ENCODE measurements around the gene PTTG2. TPM values are rescaled to one million over a fixed set of nuclear protein-coding genes. Genes with fewer than 3 reads are reported as not detected.

PTTG2 gene
- total RNA-seq, 2 experiments from 2014 or later: not detected

DNA sequence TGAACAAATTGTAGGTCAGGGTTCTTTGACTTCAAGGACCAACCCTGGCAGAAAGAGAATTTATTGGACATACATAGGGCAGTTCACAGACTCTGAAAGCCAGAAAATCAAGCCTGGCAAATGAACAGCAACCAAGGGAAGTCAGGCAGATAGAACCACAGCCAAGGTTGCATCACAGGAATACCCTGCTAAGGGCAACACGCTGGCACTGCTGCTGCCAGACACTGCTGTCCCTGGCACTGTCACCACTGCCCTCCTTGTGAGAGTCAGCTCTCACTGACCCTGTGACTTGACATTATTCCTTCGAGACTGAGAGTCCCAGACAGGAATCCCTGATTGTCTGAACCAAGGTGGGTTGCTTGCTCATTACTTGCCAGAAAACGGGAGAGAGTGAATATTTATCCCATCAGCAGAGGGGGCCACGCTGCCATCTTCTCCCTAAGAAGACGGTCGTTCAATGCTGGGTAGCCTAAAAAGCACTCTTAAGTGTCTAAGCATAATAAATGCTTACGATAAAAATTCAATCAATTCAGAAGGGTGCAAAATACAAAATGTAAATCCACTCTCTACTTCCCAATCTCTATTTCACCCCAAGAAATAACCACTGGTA, 23.2 kb upstream of the PTTG2 start:
- intact Hi-C loops (cut with micrococcal nuclease): no loop called here

DNA sequence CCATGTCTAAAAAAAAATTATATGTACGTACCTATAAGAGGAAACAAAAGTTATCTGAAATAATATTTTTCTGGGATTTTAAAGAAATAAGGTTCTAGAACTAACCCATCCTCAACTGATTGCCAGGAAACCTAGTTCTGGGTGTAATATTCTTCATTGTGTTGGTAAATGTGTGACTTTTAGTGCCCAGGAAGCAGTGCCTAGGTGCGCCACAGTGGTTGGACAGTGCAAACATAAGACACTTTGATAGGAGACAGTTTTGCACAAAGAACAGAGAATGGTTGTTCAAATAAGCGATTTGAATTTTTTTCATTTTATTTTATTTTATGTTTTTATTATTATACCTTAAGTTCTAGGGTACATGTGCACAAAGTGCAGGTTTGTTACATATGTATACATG, 22.0 kb upstream of the PTTG2 start:
- Mint-ChIP-seq H3K4me3 (no peak overlapping the region), H3K27ac (no peak overlapping the region), H3K27me3 (ENCODE audit: low read depth) (no peaks in the 10 kb centered on the region), H3K4me1 (ENCODE audit: low read depth) (peaks cover 5% of the 10 kb centered on the region), H3K9me3 (peaks cover 24% of the 10 kb centered on the region), H3K36me3 (ENCODE audit: low read depth) (peaks cover 14% of the 10 kb centered on the region)
- CTCF ChIA-PET: no interaction called here
- intact Hi-C loops (cut with micrococcal nuclease): no loop called here
- DNase-seq: no peak

More for the DNA sequence above, 23.2 kb upstream of the PTTG2 start:
- H3K4me3 Mint-ChIP-seq: no peak overlapping the region
- no peak for DNase-seq
- CTCF ChIA-PET: no interaction called here
- H3K4me1 Mint-ChIP-seq (ENCODE audit: low read depth): peaks cover 5% of the 10 kb centered on the region
- no peaks in the 10 kb centered on the region for H3K27me3 Mint-ChIP-seq (ENCODE audit: low read depth)
- no peak overlapping the region for H3K27ac Mint-ChIP-seq
- peaks cover 13% of the 10 kb centered on the region for H3K36me3 Mint-ChIP-seq (ENCODE audit: low read depth)
- H3K9me3 Mint-ChIP-seq: peaks cover 24% of the 10 kb centered on the region

DNA sequence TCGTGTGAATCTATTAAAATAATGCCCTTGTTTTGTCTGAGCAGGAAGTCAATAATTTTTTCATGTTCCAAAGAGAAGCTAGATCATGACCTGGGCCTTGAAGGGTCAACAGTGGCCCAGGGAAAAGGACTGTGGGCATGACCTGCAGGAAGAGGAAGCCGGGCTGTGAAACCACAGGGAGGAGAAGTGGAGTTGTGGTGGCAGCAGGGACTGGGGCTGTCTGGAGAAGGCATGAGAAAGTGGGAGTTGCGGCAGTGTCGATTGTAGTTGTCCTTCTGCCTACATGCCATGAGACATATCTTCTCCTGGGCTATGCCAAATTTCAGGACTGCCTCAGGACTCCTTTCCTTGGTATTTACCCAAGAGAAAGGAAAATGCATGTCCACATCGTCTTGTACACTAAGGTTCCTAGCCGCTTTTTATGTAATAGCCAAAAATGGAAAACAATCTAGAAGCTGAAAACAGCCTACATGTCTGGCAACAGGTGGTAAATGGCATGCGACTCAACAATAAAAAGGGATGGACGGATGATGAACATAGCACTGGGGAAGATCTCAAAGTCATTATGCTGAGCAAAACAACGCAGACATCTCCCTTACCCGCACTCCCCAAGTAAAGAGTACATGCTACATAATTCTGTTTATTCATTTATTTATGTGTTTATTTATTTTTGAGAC, 13.6 kb upstream of the PTTG2 start:
- H3K9me3 Mint-ChIP-seq: no peaks in the 10 kb centered on the region
- no peak overlapping the region for H3K4me3 Mint-ChIP-seq
- no peak overlapping the region for H3K27ac Mint-ChIP-seq
- no peak for DNase-seq
- H3K36me3 Mint-ChIP-seq (ENCODE audit: low read depth): peaks cover 4% of the 10 kb centered on the region
- H3K4me1 Mint-ChIP-seq (ENCODE audit: low read depth): peaks cover 16% of the 10 kb centered on the region
- no peaks in the 10 kb centered on the region for H3K27me3 Mint-ChIP-seq (ENCODE audit: low read depth)
- CTCF ChIA-PET: no interaction called here
- intact Hi-C loops (cut with micrococcal nuclease): no loop called here

DNA sequence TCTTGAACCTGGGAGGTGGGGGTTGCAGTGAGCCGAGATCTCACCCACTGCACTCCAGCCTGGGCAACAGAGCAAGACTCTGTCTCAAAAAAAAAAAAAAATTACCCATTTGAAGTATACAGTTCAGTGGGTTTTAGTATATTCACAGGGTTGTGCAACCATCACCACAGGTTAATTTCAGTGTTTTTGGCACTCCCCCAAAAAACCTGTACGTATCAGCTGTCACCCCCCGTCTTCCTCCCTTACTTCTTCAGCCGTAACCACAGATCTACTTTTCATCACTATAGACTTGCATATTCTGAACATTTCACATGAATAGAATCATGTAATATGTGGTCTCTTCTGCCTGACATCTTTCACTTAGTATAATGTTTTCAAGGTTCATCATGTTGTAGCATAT, 11.7 kb upstream of the PTTG2 start:
- DNase-seq: no peak
- Mint-ChIP-seq H3K27ac (no peak overlapping the region), H3K4me3 (no peak overlapping the region), H3K4me1 (ENCODE audit: low read depth) (peaks cover 11% of the 10 kb centered on the region), H3K36me3 (ENCODE audit: low read depth) (peaks cover 6% of the 10 kb centered on the region), H3K9me3 (no peaks in the 10 kb centered on the region), H3K27me3 (ENCODE audit: low read depth) (no peaks in the 10 kb centered on the region)
- CTCF ChIA-PET: no interaction called here
- intact Hi-C loops (cut with micrococcal nuclease): no loop called here

DNA sequence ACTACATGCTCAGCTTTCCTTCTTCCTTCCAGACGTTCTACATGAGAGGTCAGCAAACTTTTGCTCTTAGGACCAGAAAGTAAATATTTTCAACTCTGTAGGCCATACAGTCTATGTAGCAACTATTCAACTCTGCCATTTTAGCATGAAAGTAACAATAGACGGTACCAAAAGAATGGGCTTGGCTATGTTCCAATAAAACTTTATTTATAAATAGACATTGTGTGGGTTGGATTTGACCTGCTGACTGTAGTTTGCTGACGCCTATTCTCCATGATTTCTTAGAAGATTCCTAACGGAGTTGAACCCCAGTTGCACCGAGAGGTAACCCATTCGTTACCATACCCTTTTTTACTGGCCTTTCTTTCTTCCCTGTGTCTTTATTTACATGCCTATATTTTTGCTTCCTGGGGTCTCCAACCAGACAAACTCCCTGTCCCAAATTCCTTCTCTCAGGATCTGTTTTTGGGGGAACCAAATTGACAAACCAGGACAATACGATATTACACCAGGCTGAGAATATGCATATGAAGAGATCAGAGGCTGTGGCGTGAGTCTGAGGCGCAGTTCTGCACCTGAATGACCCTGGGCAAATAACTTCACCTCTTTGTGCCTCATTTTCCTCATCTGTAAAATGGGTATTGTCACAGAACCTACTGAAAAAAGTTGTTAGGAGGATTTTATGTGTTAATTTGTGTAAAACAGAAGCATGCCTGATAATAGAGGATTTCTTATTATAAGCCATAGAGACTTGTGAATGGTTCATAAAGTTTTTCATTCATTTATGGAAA, 10.4 kb upstream of the PTTG2 start:
- Mint-ChIP-seq H3K4me3 (no peak overlapping the region), H3K9me3 (no peaks in the 10 kb centered on the region), H3K27ac (no peak overlapping the region), H3K4me1 (ENCODE audit: low read depth) (peaks cover 15% of the 10 kb centered on the region), H3K36me3 (ENCODE audit: low read depth) (peaks cover 6% of the 10 kb centered on the region), H3K27me3 (ENCODE audit: low read depth) (no peaks in the 10 kb centered on the region)
- intact Hi-C loops (cut with micrococcal nuclease): no loop called here
- DNase-seq: no peak
- CTCF ChIA-PET: no interaction called here

DNA sequence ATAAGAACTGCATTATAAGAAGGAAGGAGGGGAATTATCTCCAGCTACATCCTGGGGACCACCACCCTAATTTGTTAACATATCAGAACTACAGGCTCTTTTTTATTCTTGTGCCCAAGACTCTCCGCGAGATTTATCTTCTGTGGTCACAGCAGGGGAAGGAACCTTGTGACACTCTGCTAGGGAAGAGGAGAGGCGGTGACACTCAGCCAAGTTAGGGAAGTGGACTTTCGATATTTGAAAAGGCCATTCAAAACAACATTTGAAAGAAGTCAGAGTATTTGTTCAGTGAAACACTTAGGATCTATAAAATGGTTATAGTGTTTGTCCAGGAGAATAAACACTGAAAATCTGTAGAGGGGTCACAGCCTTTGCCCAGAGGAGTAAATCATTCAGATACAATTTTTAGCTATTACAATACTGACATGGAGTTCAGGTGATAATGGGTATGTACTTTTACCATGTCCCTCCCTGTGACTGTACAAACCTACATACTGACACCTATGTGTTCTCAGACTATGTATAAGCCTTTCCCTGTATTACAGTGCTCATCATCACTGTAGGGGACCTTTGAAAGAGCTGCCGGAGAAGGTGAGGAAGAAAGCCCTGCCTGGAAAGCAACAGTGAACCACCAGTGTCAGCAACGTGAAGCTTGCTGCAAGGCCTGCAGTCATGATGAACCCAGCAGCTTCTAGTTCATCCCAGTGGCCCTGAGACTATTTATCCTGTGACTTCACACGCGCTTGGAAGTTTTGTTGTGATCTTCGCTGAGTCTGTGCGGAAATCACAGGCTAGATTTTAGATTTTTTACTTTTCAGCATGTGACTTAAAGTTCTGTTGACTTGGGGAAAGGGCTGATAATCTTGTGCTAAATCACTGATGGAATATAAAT, 8.5 kb upstream of the PTTG2 start:
- no peak overlapping the region for H3K27ac Mint-ChIP-seq
- CTCF ChIA-PET: interaction anchor here (0.6 to 1.2 kb wide), 2 partner anchors 11 to 60 kb away, joined by 3 read pairs; no protein-coding TSS in a partner anchor
- intact Hi-C loops (cut with micrococcal nuclease): no loop called here
- H3K4me1 Mint-ChIP-seq (ENCODE audit: low read depth): peaks cover 12% of the 10 kb centered on the region
- no peak for DNase-seq
- H3K36me3 Mint-ChIP-seq (ENCODE audit: low read depth): peaks cover 6% of the 10 kb centered on the region
- H3K27me3 Mint-ChIP-seq (ENCODE audit: low read depth): no peaks in the 10 kb centered on the region
- no peak overlapping the region for H3K4me3 Mint-ChIP-seq
- no peaks in the 10 kb centered on the region for H3K9me3 Mint-ChIP-seq

DNA sequence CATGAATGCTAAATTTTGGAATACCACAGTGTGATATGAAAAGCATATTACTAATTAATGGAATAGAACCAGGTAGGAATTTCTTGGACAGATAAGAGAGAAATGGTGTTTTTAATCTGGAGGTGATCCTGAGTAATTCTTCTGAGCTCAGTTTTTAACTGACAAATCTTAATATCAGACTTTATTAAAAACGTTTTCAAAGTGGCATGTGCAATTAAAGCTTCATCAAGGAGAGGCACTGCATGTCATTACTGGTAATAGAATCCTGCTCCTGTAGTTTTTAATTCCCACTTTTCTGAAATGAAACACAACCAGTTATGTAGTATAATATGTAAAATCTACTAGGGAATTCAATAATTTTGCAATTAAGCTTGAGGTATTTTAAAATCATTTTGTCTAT, 7.0 kb upstream of the PTTG2 start:
- Mint-ChIP-seq H3K4me1 (ENCODE audit: low read depth) (peaks cover 9% of the 10 kb centered on the region), H3K27me3 (ENCODE audit: low read depth) (no peaks in the 10 kb centered on the region), H3K4me3 (no peak overlapping the region), H3K36me3 (ENCODE audit: low read depth) (peaks cover 6% of the 10 kb centered on the region), H3K27ac (no peak overlapping the region), H3K9me3 (no peaks in the 10 kb centered on the region)
- intact Hi-C loops (cut with micrococcal nuclease): no loop called here
- no peak for DNase-seq
- CTCF ChIA-PET: interaction anchor here (1.2 kb wide), 1 partner anchor 8 kb away, joined by 3 read pairs; no protein-coding TSS in a partner anchor

DNA sequence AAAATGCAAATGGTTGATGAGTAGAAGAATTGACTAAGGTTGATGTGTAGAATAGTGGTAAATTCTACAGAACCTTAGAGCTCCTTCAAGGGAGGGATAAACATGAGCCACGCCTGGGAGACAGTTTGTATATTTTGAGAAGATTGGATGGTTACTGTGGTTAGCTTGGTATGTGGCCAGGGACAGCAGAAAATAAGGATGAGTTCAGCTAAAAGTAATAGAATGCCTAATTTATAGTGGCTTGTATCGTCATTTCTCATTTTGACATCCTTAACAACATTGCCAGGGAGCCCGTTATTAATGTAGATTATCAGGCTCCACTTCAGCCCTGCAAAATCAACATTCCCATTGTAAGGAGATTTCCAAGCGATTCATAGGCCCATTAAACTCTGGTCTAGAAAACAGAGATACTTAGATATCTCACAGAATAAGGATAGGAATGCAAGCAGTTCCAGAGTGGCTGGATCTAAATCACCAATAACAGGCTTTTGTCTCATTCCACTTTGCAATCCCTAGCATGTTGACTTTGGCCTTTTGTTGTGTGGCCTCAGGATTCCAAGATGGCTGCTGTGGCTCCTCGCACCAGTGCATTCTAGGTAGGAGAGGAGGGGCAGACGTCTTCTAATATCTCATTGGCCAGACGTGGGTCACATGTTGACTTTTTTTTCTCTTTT, 6.4 kb upstream of the PTTG2 start:
- intact Hi-C loops (cut with micrococcal nuclease): loop anchor here (2.0 kb wide), 2 partner anchors 17 to 63 kb away; partner anchors contain the start of gene TBC1D1
- no peak for DNase-seq
- peaks cover 9% of the 10 kb centered on the region for H3K4me1 Mint-ChIP-seq (ENCODE audit: low read depth)
- H3K27ac Mint-ChIP-seq: no peak overlapping the region
- H3K4me3 Mint-ChIP-seq: no peak overlapping the region
- CTCF ChIA-PET: interaction anchor here (1.2 kb wide), 1 partner anchor 9 kb away, joined by 3 read pairs; no protein-coding TSS in a partner anchor
- no peaks in the 10 kb centered on the region for H3K9me3 Mint-ChIP-seq
- peaks cover 6% of the 10 kb centered on the region for H3K36me3 Mint-ChIP-seq (ENCODE audit: low read depth)
- no peaks in the 10 kb centered on the region for H3K27me3 Mint-ChIP-seq (ENCODE audit: low read depth)

DNA sequence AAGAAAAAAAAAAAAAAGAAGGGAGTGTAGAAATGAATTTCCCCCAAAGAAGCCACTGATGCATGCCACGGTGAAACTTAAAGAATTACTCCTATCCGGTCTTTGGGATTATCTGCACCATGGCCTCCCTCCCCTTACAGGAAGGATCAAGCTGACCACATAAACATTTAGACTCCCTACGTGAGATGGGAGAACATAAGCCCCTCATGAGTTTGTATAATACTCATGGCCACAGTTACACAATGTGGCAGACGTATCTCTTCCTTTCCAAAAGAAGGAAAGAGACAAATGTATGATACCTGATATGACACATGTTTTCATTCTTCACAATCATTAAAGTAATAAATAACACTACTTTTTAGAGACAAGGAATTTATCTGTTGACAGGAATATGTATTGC, 3.3 kb upstream of the PTTG2 start:
- peaks cover 4% of the 10 kb centered on the region for H3K36me3 Mint-ChIP-seq (ENCODE audit: low read depth)
- no peak overlapping the region for H3K27ac Mint-ChIP-seq
- no peaks in the 10 kb centered on the region for H3K27me3 Mint-ChIP-seq (ENCODE audit: low read depth)
- H3K4me1 Mint-ChIP-seq (ENCODE audit: low read depth): peaks cover 9% of the 10 kb centered on the region
- no peaks in the 10 kb centered on the region for H3K9me3 Mint-ChIP-seq
- CTCF ChIA-PET: no interaction called here
- intact Hi-C loops (cut with micrococcal nuclease): loop anchor here (5.0 kb wide), 1 partner anchor 45 kb away; no protein-coding TSS in a partner anchor
- H3K4me3 Mint-ChIP-seq: no peak overlapping the region
- DNase-seq: no peak

DNA sequence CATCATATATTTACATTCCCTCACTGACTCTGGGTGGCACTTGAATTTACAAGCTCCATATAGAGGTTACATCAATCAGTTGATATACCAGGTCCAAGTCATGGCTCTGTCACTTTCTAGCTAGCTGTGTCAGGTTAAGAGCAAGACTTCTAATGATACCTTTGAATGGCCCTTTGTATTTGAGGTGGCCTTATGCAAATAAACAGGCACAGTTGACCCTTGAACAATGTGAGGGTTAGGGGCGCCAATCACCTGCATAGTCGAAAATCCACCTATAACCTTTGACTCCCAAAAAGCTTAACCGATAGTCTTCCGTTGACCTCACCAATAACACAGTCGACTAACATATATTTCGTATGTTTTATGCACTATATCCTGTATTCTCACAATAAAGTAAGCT, 1.3 kb upstream of the PTTG2 start:
- DNase-seq: no peak
- H3K4me1 Mint-ChIP-seq (ENCODE audit: low read depth): peaks cover 9% of the 10 kb centered on the region
- no peaks in the 10 kb centered on the region for H3K27me3 Mint-ChIP-seq (ENCODE audit: low read depth)
- CTCF ChIA-PET: no interaction called here
- intact Hi-C loops (cut with micrococcal nuclease): loop anchor here (5.0 kb wide), 1 partner anchor 47 kb away; no protein-coding TSS in a partner anchor
- no peaks in the 10 kb centered on the region for H3K36me3 Mint-ChIP-seq (ENCODE audit: low read depth)
- H3K4me3 Mint-ChIP-seq: no peak overlapping the region
- H3K9me3 Mint-ChIP-seq: no peaks in the 10 kb centered on the region
- no peak overlapping the region for H3K27ac Mint-ChIP-seq

DNA sequence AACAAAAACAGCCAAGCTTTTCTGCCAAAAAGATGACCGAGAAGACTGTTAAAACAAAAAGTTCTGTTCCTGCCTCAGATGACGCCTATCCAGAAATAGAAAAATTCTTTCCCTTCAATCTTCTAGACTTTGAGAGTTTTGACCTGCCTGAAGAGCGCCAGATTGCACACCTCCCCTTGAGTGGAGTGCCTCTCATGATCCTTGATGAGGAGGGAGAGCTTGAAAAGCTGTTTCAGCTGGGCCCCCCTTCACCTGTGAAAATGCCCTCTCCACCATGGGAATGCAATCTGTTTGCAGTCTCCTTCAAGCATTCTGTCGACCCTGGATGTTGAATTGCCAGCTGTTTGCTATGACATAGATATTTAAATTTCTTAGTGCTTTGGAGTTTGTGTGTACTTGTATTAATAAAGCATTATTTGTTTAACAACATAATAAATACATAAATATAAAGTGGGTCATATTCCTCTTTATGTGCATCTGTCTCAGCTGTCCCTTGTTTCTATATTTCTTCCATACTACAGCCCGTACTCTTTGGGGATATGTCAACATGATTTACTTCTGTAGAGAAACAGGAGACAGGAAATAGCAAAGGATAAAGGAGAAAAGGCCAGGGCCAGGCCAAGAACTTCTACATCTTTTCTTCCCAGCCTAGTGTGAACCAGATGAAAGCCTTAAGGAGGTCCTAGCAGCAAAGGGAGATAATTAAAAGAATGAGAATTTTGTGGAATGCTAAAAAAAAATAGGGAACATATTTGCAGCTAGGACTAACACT, 667 bp downstream of the PTTG2 start:
- intact Hi-C loops (cut with micrococcal nuclease): no loop called here
- no peak for DNase-seq
- Mint-ChIP-seq H3K9me3 (no peaks in the 10 kb centered on the region), H3K36me3 (ENCODE audit: low read depth) (no peaks in the 10 kb centered on the region), H3K27me3 (ENCODE audit: low read depth) (no peaks in the 10 kb centered on the region), H3K4me3 (no peak overlapping the region), H3K4me1 (ENCODE audit: low read depth) (peaks cover 3% of the 10 kb centered on the region), H3K27ac (no peak overlapping the region)
- CTCF ChIA-PET: no interaction called here
